HTR-8/SVneo (cell line): ENCODE data around the gene ETV3.
"Not testable (repeated sequence)": the region's sequence is repeated elsewhere in the genome, so short reads cannot be mapped to it uniquely, and the experiment has no call there.

ENCODE experiments used
- DNase-seq: peaks from one replicate; pipeline ENCODE4 v3.0.0; 2011; ENCODE audit warnings: low spot score, mixed read lengths; ENCODE audit not compliant: insufficient read length
- FAIRE-seq: peaks from 2 replicates; lab custom pipeline; 2011; peaks lifted over from hg19 to GRCh38; lab: Jason Lieb, UNC

The ETV3 gene

GRCh38 chr1:157138220-157139051 lies at the start of gene ETV3:
Gene ETV3, minus strand, starts transcription at chr1:157138395. Its CDS starts 2,043 bp downstream, at chr1:157136352.
- peak; percentile 85 for DNase-seq
- no peak for FAIRE-seq

GRCh38 chr1:157186281-157186992 lies 48.2 kb upstream of the ETV3 start:
- DNase-seq (no peak), FAIRE-seq (no peak)

DNA sequence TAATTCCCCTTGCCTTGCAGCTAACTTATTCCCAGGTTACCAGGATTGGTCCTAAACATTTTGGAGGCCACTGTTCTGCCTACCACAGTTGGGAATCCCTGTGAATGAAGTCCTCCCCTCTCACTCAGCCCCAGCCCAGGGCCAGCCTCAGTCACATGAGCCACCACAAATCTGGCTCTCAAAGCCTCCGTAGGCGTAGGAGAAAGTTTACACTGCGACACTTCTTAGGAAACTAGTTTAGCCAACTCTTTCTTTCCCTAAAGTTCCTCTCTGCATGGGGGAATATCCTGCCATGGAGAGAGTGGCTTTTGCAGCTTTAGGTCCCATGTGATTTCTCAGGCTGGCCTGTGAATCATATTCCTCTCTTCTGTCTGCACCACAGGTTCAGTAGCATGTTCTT lies 45.7 kb upstream of the ETV3 start:
- no peak for FAIRE-seq
- no peak for DNase-seq

DNA sequence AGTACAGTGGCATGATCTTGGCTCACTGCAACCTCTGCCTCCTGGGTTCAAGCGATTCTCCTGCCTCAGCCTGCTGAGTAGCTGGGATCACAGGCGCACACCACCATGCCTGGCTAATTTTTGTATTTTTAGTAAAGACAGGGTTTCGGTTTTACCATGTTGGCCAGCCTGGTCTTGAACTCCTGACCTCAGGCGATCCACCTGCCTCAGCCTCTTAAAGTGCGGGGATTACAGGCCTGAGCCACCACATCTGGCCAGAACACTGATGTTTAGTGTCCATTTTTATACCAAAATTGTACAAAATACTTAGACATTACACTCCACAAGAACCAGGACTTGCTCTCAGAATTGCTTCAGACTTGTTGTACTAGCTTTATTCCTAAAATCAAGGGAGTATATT lies 44.2 kb upstream of the ETV3 start:
- FAIRE-seq, DNase-seq: not testable (repeated sequence)

DNA sequence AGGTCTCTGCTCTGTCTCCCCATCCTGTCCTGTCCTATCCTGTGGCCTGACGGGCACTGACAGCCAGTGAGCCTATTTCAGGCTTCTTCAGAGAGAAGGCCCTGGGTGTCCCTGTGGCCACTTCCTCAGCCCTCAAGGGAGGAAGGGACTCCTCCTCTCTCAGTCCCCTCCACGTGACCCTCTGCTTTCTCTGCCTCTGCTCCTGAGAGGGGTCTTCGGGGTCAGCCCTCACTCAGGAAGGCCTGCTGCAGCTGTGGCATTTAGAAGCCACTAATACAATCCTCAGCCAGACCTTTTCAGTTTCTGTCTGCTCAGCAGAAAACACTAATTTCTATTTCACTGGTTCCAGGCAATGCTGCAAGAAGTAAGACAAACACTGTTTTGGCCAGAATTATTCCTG lies 43.6 kb upstream of the ETV3 start:
- DNase-seq (no peak), FAIRE-seq (no peak)

- FAIRE-seq: no peak
- no peak for DNase-seq
Measured at GRCh38 chr1:157181258-157181657, 43.1 kb upstream of the ETV3 start.

DNA sequence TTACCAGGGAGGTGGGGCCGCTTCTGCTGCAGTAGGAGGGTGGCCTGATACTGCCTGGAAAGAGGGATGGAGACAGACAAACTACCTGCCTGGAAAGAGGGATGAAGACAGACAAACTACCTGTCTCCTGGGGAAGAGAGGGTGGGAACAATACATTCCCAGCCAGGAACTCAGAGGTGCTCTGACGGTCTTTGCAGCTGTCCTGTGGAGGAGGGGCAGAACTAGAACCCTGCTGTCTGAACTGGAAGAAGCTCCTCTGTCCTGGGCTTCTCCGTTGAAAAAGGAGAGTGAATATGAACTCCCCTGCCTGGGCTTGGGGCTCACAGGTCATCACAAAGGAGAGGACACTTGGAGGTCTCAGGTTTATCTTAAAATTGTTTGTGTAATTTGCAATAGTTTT lies 40.3 kb upstream of the ETV3 start:
- FAIRE-seq: no peak

DNA sequence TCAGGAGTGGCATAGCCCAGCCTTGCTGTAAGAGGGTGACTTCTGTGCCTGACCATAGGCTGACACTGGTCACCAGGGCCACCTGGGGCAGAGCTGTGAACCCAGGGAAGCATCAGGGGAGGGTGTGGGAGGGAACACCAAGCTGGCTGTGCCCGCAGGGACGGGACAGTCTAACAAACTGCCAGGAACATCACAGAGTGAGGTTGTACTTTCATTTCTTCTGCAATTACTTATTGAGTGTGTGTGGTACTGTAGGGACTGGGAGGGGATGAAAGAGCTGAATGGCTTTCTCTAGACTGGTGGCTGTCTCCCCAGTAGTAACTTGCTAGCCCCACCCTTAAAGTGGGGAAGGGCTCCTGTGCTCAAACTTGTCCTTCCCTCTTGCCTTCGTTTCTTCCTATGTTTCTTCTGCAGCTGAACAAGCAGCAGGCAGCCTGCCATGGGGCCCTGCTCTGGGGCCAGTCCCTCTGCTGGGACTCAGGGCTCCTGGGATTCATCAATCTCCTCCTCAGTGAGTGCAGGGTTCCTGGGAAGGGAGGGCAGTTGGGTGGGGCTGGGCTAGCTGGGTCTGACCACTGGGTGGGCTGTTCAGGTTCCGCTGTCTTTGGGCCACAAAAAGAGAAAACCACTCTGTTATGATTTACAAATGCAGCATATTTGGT lies 39.7 kb upstream of the ETV3 start:
- no peak for FAIRE-seq
- no peak for DNase-seq

More for the DNA sequence above, 40.3 kb upstream of the ETV3 start:
- DNase-seq: no peak

- FAIRE-seq (no peak), DNase-seq (no peak)
Measured at GRCh38 chr1:157176591-157177121, 38.5 kb upstream of the ETV3 start.

- DNase-seq (no peak), FAIRE-seq (no peak)
Measured at GRCh38 chr1:157176016-157176415, 37.8 kb upstream of the ETV3 start.

DNA sequence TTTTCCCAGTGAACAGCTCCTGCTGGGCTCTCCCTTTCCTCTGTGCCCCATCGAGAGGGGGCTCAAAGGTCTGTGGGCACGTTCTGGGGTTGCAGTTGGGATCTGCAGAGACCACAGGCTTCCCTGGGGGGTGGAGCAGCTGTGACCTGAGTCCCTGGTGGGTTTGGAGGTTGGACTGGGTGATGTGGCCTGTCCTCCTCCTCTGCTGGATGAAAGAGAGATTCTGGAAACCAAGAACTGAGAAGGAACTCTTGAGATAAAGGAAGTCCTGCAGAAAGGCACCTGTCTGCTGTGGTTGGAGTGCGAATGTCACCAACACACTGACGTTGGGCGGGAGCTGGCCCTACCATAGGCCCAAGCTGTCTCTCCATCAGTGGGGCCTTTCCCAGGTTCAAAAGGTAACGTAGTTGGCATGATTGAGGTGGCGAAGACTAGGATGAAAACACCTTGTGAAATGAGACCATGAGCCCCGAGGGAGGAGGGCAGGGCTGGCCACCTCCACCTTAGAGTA lies 35.8 kb upstream of the ETV3 start:
- no peak for DNase-seq
- no peak for FAIRE-seq

DNA sequence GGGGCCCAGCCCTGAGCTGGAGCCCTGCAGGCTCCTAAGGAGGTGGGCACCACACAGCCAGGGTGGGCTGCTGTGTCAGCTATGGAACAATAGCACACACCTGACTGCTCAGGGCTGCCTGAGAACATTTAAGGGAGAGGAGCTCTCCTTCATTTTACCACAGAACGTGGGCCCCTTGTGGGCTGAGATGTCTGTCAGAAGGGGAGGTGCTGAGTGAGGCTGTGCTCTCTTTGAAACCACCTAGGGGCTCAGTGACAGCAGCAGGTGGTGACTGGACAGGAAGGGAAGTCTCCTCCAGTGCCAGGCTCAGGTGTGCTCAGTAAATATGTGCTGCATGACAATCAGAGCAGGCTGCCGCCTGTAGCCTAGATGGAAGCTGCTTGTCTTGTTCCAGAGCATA lies 35.0 kb upstream of the ETV3 start:
- FAIRE-seq, DNase-seq: not testable (repeated sequence)

GRCh38 chr1:157172591-157172990 lies 34.4 kb upstream of the ETV3 start:
- FAIRE-seq, DNase-seq: not testable (repeated sequence)

- not testable (repeated sequence) for FAIRE-seq, DNase-seq
Measured at GRCh38 chr1:157171903-157172503, 33.8 kb upstream of the ETV3 start.

DNA sequence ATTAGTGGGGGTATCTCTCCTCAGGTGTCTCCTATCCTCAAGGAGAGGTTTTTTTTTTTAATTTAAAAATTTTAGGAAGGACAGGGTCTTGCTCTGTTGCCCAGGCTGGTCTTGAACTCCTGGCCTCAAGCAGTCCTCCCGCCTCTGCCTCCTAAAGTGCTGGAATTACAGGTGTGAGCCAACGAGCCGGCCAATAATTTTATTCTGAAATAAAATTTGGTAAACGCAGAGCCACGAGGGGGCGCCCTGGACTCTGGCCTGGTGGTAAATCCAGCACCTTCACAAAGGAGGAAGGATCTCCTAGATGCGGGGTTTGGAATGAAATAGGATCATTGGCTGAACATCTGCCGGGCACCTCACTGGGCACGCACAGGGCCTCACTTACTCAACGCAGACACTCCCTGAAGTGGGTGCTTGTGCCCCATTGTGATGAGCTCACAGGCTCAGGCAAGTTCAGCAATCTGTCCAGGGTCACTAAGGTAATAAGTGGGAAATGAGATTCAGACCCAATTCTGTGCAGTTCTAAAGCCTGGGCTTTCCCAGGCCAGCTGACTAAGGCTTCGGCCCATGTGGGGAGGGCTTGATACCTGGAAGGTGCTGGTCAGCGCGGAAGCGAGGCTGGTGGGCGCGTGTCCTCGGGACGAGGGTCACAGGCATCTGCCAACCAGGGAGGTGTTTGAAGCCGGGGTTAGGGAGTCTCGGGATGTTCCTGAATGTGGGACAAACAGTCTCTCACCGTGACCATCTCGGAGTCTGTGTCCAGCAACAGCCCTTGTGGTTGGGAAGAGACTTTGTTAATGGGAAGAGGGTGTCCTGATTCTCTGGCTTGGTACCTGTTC lies 32.7 kb upstream of the ETV3 start:
- DNase-seq: peak; percentile 22
- FAIRE-seq: no peak

DNA sequence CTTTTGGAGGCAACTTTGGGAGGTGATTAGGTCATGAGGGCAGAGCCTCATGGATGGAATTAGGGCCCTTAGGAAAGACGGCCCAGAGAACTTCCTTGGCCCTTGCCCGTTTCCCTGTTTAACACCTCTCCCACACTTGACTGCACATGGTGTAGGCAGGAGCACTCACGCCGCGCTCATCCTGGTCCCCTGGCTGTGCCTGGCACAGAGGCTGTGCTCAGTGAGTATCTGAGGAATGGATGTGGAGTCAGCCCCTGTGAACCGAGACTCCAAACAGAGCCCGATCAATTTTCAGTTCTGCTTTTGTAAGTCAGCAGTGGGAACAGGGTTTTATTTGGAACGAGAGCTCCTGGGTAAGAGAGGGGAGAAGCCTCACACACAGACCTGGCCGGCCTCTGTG lies 29.8 kb upstream of the ETV3 start:
- DNase-seq: no peak
- no peak for FAIRE-seq

DNA sequence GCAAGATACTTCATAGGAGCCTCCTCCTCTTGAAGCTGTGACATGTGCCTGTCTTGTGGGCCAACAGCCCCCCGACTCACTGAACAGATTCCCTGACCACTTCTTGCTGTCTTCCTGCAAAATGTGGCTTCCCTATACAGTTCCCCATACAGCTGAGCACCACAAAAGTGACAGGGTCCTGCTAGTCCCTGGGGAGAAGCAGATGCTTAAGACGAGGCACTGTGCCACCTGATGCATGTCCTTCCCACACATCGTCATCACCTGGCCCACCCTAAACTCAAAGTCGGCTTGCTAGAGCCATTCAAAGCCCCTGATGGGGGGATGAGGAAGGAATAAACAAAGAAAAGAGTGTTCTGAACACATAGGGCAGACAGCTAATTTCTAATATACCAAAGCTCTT lies 29.2 kb upstream of the ETV3 start:
- FAIRE-seq: no peak
- DNase-seq: no peak

- FAIRE-seq (no peak), DNase-seq (no peak)
Measured at GRCh38 chr1:157166590-157166989, 28.4 kb upstream of the ETV3 start.
